ENCODE data around the gene MAMLD1.
A peak's percentile ranks its signal among the peaks of the same experiment; 100 is the strongest.

MAMLD1 gene

DNA sequence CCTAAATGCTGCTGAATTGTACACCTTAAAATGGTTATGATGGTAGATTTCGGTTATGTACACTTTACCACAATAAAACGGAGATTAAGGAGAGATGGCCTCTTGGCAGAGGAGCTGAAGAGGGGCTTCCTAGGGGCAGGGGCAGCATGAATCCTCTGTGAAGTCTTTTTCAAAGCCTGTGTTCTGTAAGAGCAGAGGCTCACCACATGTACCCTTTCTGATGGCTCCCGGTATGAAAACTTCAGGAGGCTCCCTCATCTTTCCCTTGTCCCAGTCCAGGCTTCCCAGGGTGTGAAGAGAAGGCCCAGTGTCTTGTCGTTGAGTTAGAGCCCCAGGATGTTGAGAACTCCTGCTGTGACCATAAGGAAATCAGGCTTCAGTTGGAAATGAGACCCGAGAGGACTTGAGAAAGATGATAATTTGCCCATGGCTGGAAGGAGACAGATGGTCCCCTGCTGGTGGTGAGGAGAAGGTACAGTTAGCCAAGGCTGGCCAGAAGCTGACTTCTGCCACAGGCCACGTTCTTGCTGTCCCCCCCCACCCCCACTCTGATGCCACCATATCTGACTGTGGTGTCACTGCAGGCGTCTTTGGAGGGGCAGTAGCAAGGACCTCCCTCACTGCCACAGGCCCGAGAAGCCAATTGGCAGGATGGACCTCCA is 173.5 kb downstream of the MAMLD1 start:
- TF ChIP-seq, protein P1, sequence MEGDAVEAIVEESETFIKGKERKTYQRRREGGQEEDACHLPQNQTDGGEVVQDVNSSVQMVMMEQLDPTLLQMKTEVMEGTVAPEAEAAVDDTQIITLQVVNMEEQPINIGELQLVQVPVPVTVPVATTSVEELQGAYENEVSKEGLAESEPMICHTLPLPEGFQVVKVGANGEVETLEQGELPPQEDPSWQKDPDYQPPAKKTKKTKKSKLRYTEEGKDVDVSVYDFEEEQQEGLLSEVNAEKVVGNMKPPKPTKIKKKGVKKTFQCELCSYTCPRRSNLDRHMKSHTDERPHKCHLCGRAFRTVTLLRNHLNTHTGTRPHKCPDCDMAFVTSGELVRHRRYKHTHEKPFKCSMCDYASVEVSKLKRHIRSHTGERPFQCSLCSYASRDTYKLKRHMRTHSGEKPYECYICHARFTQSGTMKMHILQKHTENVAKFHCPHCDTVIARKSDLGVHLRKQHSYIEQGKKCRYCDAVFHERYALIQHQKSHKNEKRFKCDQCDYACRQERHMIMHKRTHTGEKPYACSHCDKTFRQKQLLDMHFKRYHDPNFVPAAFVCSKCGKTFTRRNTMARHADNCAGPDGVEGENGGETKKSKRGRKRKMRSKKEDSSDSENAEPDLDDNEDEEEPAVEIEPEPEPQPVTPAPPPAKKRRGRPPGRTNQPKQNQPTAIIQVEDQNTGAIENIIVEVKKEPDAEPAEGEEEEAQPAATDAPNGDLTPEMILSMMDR (conservative IDR thresholded peaks at IDR 0.05; ENCODE audit: low read depth, low read length): peak; percentile 23
- no peak overlapping the region for H3K4me3 ChIP-seq (ENCODE audit: low read length)
- no peak for DNase-seq (ENCODE audit: low read depth)

DNA sequence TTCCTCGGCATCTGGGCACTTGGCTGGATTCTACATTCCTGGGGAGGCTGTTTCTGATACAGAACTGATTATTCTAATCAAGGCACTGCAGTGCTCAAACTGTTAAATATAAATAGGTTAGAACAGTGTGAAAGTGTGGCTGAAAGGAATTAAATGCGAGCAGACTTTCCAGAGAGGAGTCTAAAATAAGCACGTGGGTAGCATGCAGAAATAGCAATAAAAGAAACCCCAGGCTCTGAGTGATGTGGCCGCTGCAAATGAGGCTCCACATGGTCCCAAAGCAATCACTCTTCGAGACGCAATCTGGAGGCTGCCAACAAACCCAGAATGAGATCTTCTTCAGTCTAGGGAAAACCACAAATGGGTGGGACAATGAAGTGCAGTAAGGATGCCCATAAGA is 174.7 kb downstream of the MAMLD1 start:
- H3K4me3 ChIP-seq (ENCODE audit: low read length): no peak overlapping the region
- TF ChIP-seq, protein P1 (conservative IDR thresholded peaks at IDR 0.05; ENCODE audit: low read depth, low read length): no peak
- DNase-seq (ENCODE audit: low read depth): no peak

DNA sequence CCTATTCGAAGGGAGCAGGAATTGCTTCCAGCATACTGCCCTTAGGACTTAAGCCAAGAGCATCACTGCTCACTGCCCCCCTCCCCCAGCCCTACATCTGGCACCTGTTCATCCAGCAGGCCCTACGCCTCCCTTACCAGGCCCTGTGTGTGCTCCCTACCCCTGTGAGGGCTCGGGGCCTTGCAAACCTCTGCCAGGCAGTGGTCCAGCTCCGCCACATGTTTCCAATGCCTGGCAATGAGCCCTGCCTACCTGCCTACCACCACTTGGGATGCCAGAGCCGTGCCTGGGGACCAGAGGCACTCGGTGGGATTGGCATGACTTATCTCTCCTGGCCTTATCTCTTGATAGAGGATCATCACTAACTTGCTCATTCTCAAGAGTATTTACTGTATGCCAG is 177.8 kb downstream of the MAMLD1 start:
- no peak overlapping the region for H3K4me3 ChIP-seq (ENCODE audit: low read length)
- TF ChIP-seq, protein P1 (conservative IDR thresholded peaks at IDR 0.05; ENCODE audit: low read depth, low read length): no peak
- DNase-seq (ENCODE audit: low read depth): no peak

DNA sequence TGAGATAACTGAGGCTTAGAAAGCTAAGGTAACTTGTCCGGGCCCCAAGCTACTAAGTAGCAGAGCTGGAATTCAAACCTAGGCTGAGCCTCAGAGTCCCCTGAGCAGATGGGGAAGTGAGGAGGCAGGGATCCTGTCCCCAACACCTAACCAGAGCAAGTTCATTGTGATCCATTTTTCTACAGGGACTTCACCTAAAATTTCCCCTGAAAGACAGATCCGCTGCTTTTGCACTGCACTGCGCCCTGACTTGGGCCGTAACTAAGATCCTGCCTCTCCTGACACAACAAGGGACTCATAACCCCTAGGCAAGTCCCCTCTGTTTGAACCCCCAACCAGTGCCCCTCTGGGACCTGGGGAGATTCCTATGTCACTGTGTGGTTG is 179.7 kb downstream of the MAMLD1 start:
- TF ChIP-seq, protein P1 (conservative IDR thresholded peaks at IDR 0.05; ENCODE audit: low read depth, low read length): no peak
- DNase-seq (ENCODE audit: low read depth): no peak
- no peak overlapping the region for H3K4me3 ChIP-seq (ENCODE audit: low read length)

DNA sequence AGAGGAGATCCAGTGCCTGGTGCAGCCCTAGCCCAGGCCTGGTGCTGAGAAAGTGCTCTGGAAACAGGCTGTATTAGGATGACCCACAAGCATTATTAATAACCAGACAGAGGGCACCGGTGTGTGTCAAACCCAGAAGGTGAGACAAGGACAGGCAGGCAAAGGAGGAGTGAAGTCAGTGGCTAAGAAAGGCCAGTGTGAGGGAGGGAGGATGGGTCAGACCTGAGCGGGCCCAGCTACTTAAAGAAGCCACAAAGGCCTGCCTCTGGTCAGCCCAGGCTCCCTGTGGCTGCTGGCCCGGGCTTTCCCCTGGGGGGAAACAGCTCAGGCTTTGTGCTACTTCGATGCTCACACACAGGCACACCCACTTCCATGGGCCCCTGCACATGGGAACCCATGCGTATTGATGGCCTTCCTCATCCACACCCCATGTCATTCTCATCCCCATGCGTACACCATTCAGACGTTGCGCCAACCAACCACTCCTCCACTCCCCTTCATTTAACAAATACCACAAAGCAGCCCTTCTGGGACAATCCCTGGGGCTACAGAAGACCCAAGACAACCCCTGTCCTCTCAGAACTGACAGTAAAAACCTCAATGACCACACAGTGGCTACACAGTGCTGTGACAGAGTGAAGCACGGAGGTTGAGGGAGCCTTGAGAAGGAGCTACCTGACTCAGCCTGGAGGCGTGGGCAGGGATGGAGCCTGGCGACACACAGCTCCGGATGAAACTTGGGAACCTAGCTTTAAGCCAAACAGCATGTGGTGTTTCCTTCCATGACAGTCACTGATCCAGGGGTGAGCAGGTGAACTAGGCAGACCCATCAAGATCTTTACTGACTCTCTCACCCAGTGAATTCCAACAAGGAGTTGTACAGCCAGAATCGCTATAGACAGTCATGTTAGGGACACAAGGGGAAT is 180.4 kb downstream of the MAMLD1 start:
- TF ChIP-seq, protein P1 (conservative IDR thresholded peaks at IDR 0.05; ENCODE audit: low read depth, low read length): no peak
- no peak overlapping the region for H3K4me3 ChIP-seq (ENCODE audit: low read length)
- DNase-seq (ENCODE audit: low read depth): no peak

DNA sequence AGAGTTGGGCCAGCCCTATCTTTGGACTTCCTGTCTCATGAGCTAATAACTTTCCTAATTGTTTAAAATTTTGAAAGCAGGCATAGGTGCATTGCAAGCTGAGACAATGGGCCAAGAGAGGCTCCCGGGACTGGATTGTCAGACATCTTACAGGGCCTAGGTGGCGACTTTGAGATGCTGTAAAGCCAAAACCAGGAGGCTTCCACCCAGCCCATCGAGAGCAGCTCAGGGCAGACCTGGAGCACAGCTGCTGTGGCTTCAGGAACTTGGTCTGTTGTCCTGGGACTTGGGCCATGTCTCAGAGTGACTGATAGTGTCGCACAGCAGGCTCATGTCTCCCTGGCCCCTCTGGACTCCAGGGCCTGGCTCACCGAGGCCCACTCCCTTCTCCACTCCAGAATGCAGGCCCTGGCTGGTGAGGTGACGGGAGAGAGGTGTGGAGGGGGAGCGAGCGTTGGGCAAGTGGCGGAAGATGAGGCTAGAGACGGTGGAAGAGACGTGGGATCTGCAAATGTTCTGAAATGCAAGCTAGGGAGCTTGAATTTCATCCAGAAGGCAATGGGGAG is 181.2 kb downstream of the MAMLD1 start:
- no peak for DNase-seq (ENCODE audit: low read depth)
- TF ChIP-seq, protein P1 (conservative IDR thresholded peaks at IDR 0.05; ENCODE audit: low read depth, low read length): no peak
- H3K4me3 ChIP-seq (ENCODE audit: low read length): no peak overlapping the region
